ENCODE results near the gene DYNC1I1. TPM values are rescaled to one million over a fixed set of nuclear protein-coding genes. Genes with fewer than 3 reads are reported as not detected.
A peak's percentile ranks its signal among the peaks of the same experiment; 100 is the strongest.

The DYNC1I1 gene
- total RNA-seq, 1 experiment from 2014 or later: not detected

GRCh38 chr7:95861041-95861440 lies 88.7 kb downstream of the DYNC1I1 start:
- H3K9me3 Mint-ChIP-seq (ENCODE audit: unreplicated experiment): no peaks in the 10 kb centered on the region
- no peak overlapping the region for H3K27ac Mint-ChIP-seq (ENCODE audit: low read depth, unreplicated experiment)
- no peak overlapping the region for H3K4me3 Mint-ChIP-seq (ENCODE audit: unreplicated experiment)
- intact Hi-C loops (cut with micrococcal nuclease): no loop called here
- CTCF ChIA-PET: interaction anchor here (1.7 to 1.8 kb wide), 2 partner anchors 9 to 10 kb away, joined by 4 to 6 read pairs; no protein-coding TSS in a partner anchor
- H3K27me3 Mint-ChIP-seq (ENCODE audit: insufficient read depth, unreplicated experiment): peaks cover 61% of the 10 kb centered on the region
- POLR2A ChIA-PET: interaction anchor here (0.6 kb wide), 1 partner anchor 30 kb away, joined by 3 read pairs; no protein-coding TSS in a partner anchor
- no peak for TF ChIP-seq CTCF (IDR thresholded peaks at IDR 0.05; ENCODE audit: unreplicated experiment)
- DNase-seq (ENCODE audit: unreplicated experiment): no peak
- no peaks in the 10 kb centered on the region for H3K4me1 Mint-ChIP-seq (ENCODE audit: insufficient read depth, unreplicated experiment)
- H3K36me3 Mint-ChIP-seq (ENCODE audit: insufficient read depth, unreplicated experiment): no peaks in the 10 kb centered on the region
- no TSS peak for BruUV-seq (replicated peaks)

- CTCF ChIA-PET: interaction anchor here (0.7 to 9.2 kb wide), 3 partner anchors 140 to 1986 kb away, joined by 3 to 151 read pairs (median 6); no protein-coding TSS in a partner anchor
- Mint-ChIP-seq H3K36me3 (ENCODE audit: insufficient read depth, unreplicated experiment) (no peaks in the 10 kb centered on the region), H3K4me3 (ENCODE audit: unreplicated experiment) (no peak overlapping the region), H3K4me1 (ENCODE audit: insufficient read depth, unreplicated experiment) (no peaks in the 10 kb centered on the region), H3K9me3 (ENCODE audit: unreplicated experiment) (no peaks in the 10 kb centered on the region), H3K27me3 (ENCODE audit: insufficient read depth, unreplicated experiment) (peaks cover 61% of the 10 kb centered on the region), H3K27ac (ENCODE audit: low read depth, unreplicated experiment) (no peak overlapping the region)
- no peak for TF ChIP-seq CTCF (IDR thresholded peaks at IDR 0.05; ENCODE audit: unreplicated experiment)
- intact Hi-C loops (cut with micrococcal nuclease): no loop called here
- POLR2A ChIA-PET: no interaction called here
- no TSS peak for BruUV-seq (replicated peaks)
- no peak for DNase-seq (ENCODE audit: unreplicated experiment)
Measured at GRCh38 chr7:95863623-95864022, 91.3 kb downstream of the DYNC1I1 start.

GRCh38 chr7:95865716-95866371 lies 93.5 kb downstream of the DYNC1I1 start:
- H3K27ac Mint-ChIP-seq (ENCODE audit: low read depth, unreplicated experiment): no peak overlapping the region
- DNase-seq (ENCODE audit: unreplicated experiment): peak; percentile 39
- H3K4me1 Mint-ChIP-seq (ENCODE audit: insufficient read depth, unreplicated experiment): no peaks in the 10 kb centered on the region
- no TSS peak for BruUV-seq (replicated peaks)
- H3K27me3 Mint-ChIP-seq (ENCODE audit: insufficient read depth, unreplicated experiment): peaks cover 57% of the 10 kb centered on the region
- TF ChIP-seq CTCF (IDR thresholded peaks at IDR 0.05; ENCODE audit: unreplicated experiment): peak; percentile 15
- no peaks in the 10 kb centered on the region for H3K9me3 Mint-ChIP-seq (ENCODE audit: unreplicated experiment)
- CTCF ChIA-PET: interaction anchor here (0.9 to 9.2 kb wide), 4 partner anchors 69 to 353 kb away, joined by 3 to 151 read pairs (median 10); no protein-coding TSS in a partner anchor
- no peaks in the 10 kb centered on the region for H3K36me3 Mint-ChIP-seq (ENCODE audit: insufficient read depth, unreplicated experiment)
- intact Hi-C loops (cut with micrococcal nuclease): loop anchor here (1.0 kb wide), 1 partner anchor 143 kb away; no protein-coding TSS in a partner anchor
- no peak overlapping the region for H3K4me3 Mint-ChIP-seq (ENCODE audit: unreplicated experiment)
- POLR2A ChIA-PET: interaction anchor here (0.6 kb wide), 1 partner anchor 50 kb away, joined by 3 read pairs; no protein-coding TSS in a partner anchor

- H3K4me1 Mint-ChIP-seq (ENCODE audit: insufficient read depth, unreplicated experiment): no peaks in the 10 kb centered on the region
Measured at GRCh38 chr7:95867309-95867708, 95.0 kb downstream of the DYNC1I1 start.

More at GRCh38 chr7:95867309-95867708, 95.0 kb downstream of the DYNC1I1 start:
- no peak for TF ChIP-seq CTCF (IDR thresholded peaks at IDR 0.05; ENCODE audit: unreplicated experiment)
- no peaks in the 10 kb centered on the region for H3K9me3 Mint-ChIP-seq (ENCODE audit: unreplicated experiment)
- ChIA-PET CTCF (interaction anchor here (0.5 to 9.2 kb wide), 9 partner anchors 10 to 1950 kb away, joined by 3 to 151 read pairs (median 5); no protein-coding TSS in a partner anchor), POLR2A (no interaction called here)
- H3K4me3 Mint-ChIP-seq (ENCODE audit: unreplicated experiment): no peak overlapping the region
- H3K27me3 Mint-ChIP-seq (ENCODE audit: insufficient read depth, unreplicated experiment): peaks cover 45% of the 10 kb centered on the region
- intact Hi-C loops (cut with micrococcal nuclease): no loop called here
- H3K36me3 Mint-ChIP-seq (ENCODE audit: insufficient read depth, unreplicated experiment): no peaks in the 10 kb centered on the region
- no peak for DNase-seq (ENCODE audit: unreplicated experiment)
- BruUV-seq (replicated peaks): no TSS peak
- no peak overlapping the region for H3K27ac Mint-ChIP-seq (ENCODE audit: low read depth, unreplicated experiment)

All from MCF 10A (cell line).